Upper lobe of left lung (tissue), 6 donors: ENCODE measurements around the gene MOV10L1. TPM values are rescaled to one million over a fixed set of nuclear protein-coding genes. Genes with fewer than 3 reads are reported as not detected.

Experiments
- ATAC-seq, 2 donors: fragments of 200-7000 bp; cut with Tn5 transposase; one replicate each; pipeline ENCODE4 v1.9.1; 2022; ENCODE audit warnings: mild to moderate bottlenecking in 2 of 2, moderate library complexity in 2 of 2; ENCODE audit not compliant: low FRiP score in 2 of 2
- DNase-seq, 2 donors: peaks; one replicate each; pipeline ENCODE4 v3.0.0-alpha.2; 2019 to 2020
- H3K27ac ChIP-seq, 4 donors: fragments of 200-600 bp; sonication (generic); one replicate each; pipeline ENCODE4 v1.5.1; 2016 to 2019
- H3K27me3 ChIP-seq, 4 donors: fragments of 200-600 bp; sonication (generic); one replicate each; pipeline ENCODE4 v1.5.1; 2017 to 2019
- H3K36me3 ChIP-seq, 4 donors: fragments of 200-600 bp; sonication (generic); one replicate each; pipeline ENCODE4 v1.5.1; 2016 to 2019
- H3K4me1 ChIP-seq, 4 donors: fragments of 200-600 bp; sonication (generic); one replicate each; pipeline ENCODE4 v1.5.1; 2018 to 2019
- H3K4me3 ChIP-seq, 4 donors: fragments of 200-600 bp; sonication (generic); one replicate each; pipeline ENCODE4 v1.5.1; 2017 to 2019; ENCODE audit warnings: mild to moderate bottlenecking in 2 of 4, moderate library complexity in 1 of 4
- H3K9me3 ChIP-seq, 4 donors: fragments of 200-600 bp; sonication (generic); one replicate each; pipeline ENCODE4 v1.5.1; 2018 to 2019
- EP300 ChIP-seq, 4 donors: sonication (generic); formaldehyde crosslinking; IDR thresholded peaks; one replicate each; pipeline ENCODE4 v1.5.1; 2017; ENCODE audit warnings: antibody characterized with exemption in 4 of 4, control low read depth in 2 of 4
- POLR2A ChIP-seq, 4 donors: fragments of 450-650 bp; IDR thresholded peaks; one replicate each; pipeline ENCODE4 v1.5.1; 2016 to 2017; ENCODE audit warnings: antibody characterized with exemption in 4 of 4, mild to moderate bottlenecking in 2 of 4
- POLR2AphosphoS5 ChIP-seq, 2 donors: sonication (generic); formaldehyde crosslinking; IDR thresholded peaks; one replicate each; pipeline ENCODE4 v1.5.1; 2017; ENCODE audit warnings: antibody characterized with exemption in 2 of 2
- WGBS, 2 donors: methylation state at CpG; one replicate each; pipeline ENCODE4 v1.1.5; 2017 to 2018; 5-methylcytosine and 5-hydroxymethylcytosine counted together
- total RNA-seq, 6 donors: library from RNA; depleted of rRNA in 4 of 6; stranded (reverse); fragments of >200 nt in 4 of 6; gene quantifications; one replicate each; pipeline versions ENCODE4 v1.1.0 to v1.2.1, GENCODE V29; 2016 to 2021
- TF ChIP-seq, protein P1 (sequence below), 6 experiments: fragments of 450-650 bp in 4 of 6; fragments of 200-600 bp in 2 of 6; sonication (generic) in 2 of 6; IDR thresholded peaks; one replicate each; pipeline ENCODE4 v1.5.1; 2016 to 2019; ENCODE audit warnings: antibody characterized with exemption in 6 of 6
- donor health status: DM: no; HTN: no; CAD: no; lungs with moderate emphysema.
- donor health status: DM: no; HTN: yes; CAD: no; lungs with severe emphysema.

The MOV10L1 gene
- total RNA-seq, 6 donors from 2014 or later: 0.47 to 3.1 (median 1.8) TPM; not detected in 1

DNA sequence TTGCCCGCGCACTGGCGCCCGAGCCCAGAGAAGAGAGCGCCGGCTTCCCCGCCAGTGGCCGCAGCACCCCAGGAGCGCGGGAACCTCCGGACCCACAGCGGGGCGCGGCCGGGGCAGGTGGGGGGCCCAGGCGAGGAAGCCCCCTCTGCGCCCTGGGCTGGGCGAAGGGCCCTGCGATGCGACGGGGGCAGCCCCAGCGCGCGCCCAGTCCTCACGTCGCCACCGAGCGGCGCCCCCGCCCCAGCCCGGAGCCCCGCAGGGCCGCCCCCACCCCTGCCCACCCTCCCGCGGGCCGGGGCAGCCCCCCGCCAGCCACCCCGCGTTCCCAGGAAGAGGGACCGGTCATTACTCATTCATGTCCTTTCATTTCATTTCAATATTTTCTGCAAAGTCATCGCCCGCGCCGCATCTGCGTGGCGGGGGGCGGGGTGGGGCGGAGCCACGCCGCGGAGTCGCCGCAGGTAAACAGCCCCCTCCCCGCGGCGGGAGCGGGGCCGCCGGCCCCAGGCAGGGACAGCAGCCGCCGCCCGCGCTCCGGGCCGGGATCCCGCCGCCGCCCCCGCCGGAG is 80.1 kb downstream of the MOV10L1 start:
- WGBS, 2 donors: 1% methylated on average over 22 of the region's 70 CpGs; no CpG with 5 or more reads in 1 of the 2 donors
- Histone ChIP-seq H3K27ac (peak overlapping the region in 1 of 4 donors; percentile 52), H3K36me3 (no peaks in the 10 kb centered on the region), H3K27me3 (peaks cover 0 to 24% (median 9%) of the 10 kb centered on the region in 4 donors), H3K9me3 (no peaks in the 10 kb centered on the region), H3K4me1 (peaks cover 7 to 19% (median 10%) of the 10 kb centered on the region in 4 donors), H3K4me3 (peak overlapping the region; percentile 43 to 62 (median 58))
- peak in 1 of 2 donors; percentile 9 for ATAC-seq
- TF ChIP-seq POLR2A (IDR thresholded peaks at IDR 0.05): no peak
- peak in 1 of 2 donors; percentile 19 for TF ChIP-seq POLR2AphosphoS5 (IDR thresholded peaks at IDR 0.05)
- TF ChIP-seq, protein P1, sequence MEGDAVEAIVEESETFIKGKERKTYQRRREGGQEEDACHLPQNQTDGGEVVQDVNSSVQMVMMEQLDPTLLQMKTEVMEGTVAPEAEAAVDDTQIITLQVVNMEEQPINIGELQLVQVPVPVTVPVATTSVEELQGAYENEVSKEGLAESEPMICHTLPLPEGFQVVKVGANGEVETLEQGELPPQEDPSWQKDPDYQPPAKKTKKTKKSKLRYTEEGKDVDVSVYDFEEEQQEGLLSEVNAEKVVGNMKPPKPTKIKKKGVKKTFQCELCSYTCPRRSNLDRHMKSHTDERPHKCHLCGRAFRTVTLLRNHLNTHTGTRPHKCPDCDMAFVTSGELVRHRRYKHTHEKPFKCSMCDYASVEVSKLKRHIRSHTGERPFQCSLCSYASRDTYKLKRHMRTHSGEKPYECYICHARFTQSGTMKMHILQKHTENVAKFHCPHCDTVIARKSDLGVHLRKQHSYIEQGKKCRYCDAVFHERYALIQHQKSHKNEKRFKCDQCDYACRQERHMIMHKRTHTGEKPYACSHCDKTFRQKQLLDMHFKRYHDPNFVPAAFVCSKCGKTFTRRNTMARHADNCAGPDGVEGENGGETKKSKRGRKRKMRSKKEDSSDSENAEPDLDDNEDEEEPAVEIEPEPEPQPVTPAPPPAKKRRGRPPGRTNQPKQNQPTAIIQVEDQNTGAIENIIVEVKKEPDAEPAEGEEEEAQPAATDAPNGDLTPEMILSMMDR (IDR thresholded peaks at IDR 0.05): peak in 1 of 6 experiments; percentile 6
- peak; percentile 63 to 89 for DNase-seq

DNA sequence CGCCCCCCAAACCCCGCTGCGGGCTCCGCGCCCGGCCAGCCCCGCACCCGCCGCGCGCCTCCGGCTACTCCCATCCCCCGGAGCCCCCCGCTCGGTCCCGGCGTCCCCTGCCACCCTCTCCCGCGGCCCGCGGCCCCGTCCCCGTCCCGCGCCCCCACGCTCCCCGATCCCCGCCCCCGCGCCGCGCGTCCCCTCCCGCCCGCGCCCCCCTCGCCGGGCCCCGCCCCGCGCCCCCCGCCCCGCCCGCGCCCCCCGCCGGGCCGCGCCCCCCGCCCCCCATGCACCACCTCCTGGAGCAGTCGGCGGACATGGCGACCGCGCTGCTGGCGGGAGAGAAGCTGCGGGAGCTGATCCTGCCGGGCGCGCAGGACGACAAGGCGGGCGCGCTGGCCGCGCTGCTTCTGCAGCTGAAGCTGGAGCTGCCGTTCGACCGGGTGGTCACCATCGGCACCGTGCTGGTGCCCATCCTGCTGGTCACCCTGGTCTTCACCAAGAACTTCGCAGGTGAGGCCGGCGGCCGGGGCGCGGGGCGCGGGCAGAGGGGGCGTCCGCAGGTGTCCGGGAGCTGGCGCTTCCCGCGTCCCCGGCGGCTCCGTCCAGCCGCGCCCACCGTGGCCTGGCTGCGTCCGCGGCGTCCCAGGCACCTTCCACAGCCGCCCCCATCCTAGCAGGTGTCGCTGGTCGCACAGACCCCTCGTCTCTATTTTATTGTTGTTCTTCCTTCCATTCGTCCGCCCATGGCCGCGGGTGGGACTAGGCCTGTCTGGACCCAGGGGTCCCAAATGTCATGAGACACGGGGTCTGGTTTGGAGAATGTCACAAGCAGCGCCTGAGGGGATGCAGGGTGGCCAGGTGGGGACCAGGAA is 80.9 kb downstream of the MOV10L1 start, which contains the start of gene PANX2:
Gene PANX2 (plus strand): TSS at position 279 of the 866 bp plus-strand sequence. CDS start 0 bp downstream, at position 279.
- TF ChIP-seq, protein P1 (IDR thresholded peaks at IDR 0.05): no peak
- TF ChIP-seq POLR2AphosphoS5 (IDR thresholded peaks at IDR 0.05) (no peak), EP300 (IDR thresholded peaks at IDR 0.05) (no peak), POLR2A (IDR thresholded peaks at IDR 0.05) (no peak)
- Histone ChIP-seq H3K9me3 (no peaks in the 10 kb centered on the region), H3K4me3 (peak within 1 kb of the TSS; percentile 43 to 62 (median 58)), H3K36me3 (no peaks in the 10 kb centered on the region), H3K4me1 (peaks cover 7 to 19% (median 10%) of the 10 kb centered on the region in 4 donors), H3K27ac (peak within 1 kb of the TSS in 1 of 4 donors; percentile 52), H3K27me3 (peaks cover 0 to 24% (median 9%) of the 10 kb centered on the region in 4 donors)
- DNase-seq (peak in 1 of 2 donors; percentile 88), ATAC-seq (no peak)
- WGBS, 2 donors: 20 to 25% methylated on average over 5 to 43 of the region's 105 CpGs

DNA sequence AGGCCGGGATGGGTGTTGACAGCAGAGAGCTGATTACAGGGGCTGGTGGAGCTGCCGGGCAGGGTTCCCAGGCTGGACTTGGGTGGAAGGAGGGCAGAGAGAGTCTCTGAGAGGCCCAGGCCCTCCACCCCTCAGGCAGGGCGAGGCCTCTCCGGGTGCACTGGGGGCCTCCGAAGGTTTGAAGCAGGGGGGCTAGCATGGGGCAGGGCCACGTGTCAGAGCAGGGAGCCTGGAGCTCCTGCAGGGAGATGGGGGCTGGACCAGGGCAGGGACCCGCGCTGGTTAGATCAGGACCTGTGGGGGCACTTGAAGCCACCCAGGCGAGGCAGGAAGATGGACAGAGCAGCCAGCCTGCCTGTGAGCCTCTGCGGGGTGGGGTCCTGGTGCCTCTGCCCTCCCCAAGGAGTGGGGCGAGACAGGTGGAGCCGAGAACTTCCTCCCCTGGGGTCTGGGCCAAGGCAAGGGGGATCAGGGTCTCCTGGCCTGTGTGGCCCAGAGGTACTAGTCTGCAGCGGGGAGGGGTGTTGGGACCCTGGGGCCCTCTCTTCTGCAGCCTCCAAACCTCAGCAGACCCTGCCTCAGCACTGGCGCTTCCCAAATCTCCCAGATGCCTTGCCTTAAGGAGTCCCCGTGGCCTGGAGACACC is 81.6 kb downstream of the MOV10L1 start:
- Histone ChIP-seq H3K27ac (no peak overlapping the region), H3K4me1 (peaks cover 7 to 19% (median 10%) of the 10 kb centered on the region in 4 donors), H3K4me3 (peak overlapping the region in 3 of 4 donors; percentile 53 to 62 (median 62)), H3K9me3 (no peaks in the 10 kb centered on the region), H3K36me3 (no peaks in the 10 kb centered on the region), H3K27me3 (peaks cover 0 to 24% (median 9%) of the 10 kb centered on the region in 4 donors)
- no peak for TF ChIP-seq POLR2A (IDR thresholded peaks at IDR 0.05)
- TF ChIP-seq POLR2AphosphoS5 (IDR thresholded peaks at IDR 0.05): no peak
- TF ChIP-seq EP300 (IDR thresholded peaks at IDR 0.05): no peak
- TF ChIP-seq, protein P1 (IDR thresholded peaks at IDR 0.05): no peak
- DNase-seq: peak in 1 of 2 donors; percentile 56
- ATAC-seq: peak in 1 of 2 donors; percentile 12
- WGBS, 2 donors: 69 to 77% methylated on average over 8 to 15 of the region's 15 CpGs

DNA sequence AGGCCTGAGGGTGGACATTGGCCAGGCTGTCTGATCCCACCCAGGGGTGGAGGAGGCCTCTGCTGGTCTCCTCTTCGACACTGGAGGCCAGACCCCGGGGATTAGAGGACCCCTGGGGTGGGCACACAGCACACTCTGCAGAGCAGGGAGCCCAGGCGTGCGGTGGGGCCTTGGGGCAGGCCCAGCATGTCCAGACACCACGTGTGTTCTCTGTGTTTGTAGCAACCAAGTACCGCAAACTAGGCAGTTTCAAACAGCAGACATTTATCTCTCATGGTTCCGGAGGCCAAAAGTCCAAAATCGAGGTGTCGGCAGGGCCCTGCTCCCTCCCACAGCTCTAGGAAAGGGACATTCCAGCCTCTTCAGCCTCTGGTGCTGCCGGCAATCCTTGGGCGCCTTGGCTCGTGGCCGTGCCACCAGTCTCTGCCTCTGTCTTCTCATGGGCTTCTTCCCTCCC is 82.2 kb downstream of the MOV10L1 start:
- Histone ChIP-seq H3K27me3 (peaks cover 0 to 24% (median 9%) of the 10 kb centered on the region in 4 donors), H3K4me1 (peaks cover 7 to 19% (median 10%) of the 10 kb centered on the region in 4 donors), H3K9me3 (no peaks in the 10 kb centered on the region), H3K4me3 (no peak overlapping the region), H3K36me3 (no peaks in the 10 kb centered on the region), H3K27ac (no peak overlapping the region)
- peak in 1 of 2 donors; percentile 28 for ATAC-seq
- WGBS, 2 donors: 80 to 82% methylated on average over 8 to 13 of the region's 13 CpGs
- TF ChIP-seq, protein P1 (IDR thresholded peaks at IDR 0.05): no peak
- TF ChIP-seq POLR2AphosphoS5 (IDR thresholded peaks at IDR 0.05): no peak
- no peak for TF ChIP-seq EP300 (IDR thresholded peaks at IDR 0.05)
- peak in 1 of 2 donors; percentile 49 for DNase-seq
